HG02981 (cell line): ENCODE measurements around the gene MTO1.
"Not testable (repeated sequence)": the region's sequence is repeated elsewhere in the genome, so short reads cannot be mapped to it uniquely, and the experiment has no call there.

Experiments used
- ATAC-seq: cut with Tn5 transposase; IDR thresholded peaks from one replicate; pipeline ENCODE4 v1.9.1; 2021; ENCODE audit warnings: mild to moderate bottlenecking, moderate library complexity; ENCODE audit not compliant: unreplicated experiment

MTO1 gene

GRCh38 chr6:73523434-73524123 lies 62.0 kb downstream of the MTO1 start:
- peak; percentile 45 for ATAC-seq

- ATAC-seq: no peak
Measured at GRCh38 chr6:73525546-73526330, 64.2 kb downstream of the MTO1 start.

GRCh38 chr6:73528897-73529296 lies 67.4 kb downstream of the MTO1 start:
- ATAC-seq: no peak

GRCh38 chr6:73532293-73532692 lies 70.8 kb downstream of the MTO1 start:
- no peak for ATAC-seq

- no peak for ATAC-seq
Measured at GRCh38 chr6:73534628-73535027, 73.1 kb downstream of the MTO1 start.

- no peak for ATAC-seq
Measured at GRCh38 chr6:73537677-73538076, 76.1 kb downstream of the MTO1 start.

GRCh38 chr6:73538116-73538779 lies 76.7 kb downstream of the MTO1 start:
- ATAC-seq: no peak

- ATAC-seq: not testable (repeated sequence)
Measured at GRCh38 chr6:73542481-73542880, 80.9 kb downstream of the MTO1 start.

GRCh38 chr6:73542891-73543290 lies 81.4 kb downstream of the MTO1 start:
- ATAC-seq: no peak

GRCh38 chr6:73547036-73547435 lies 85.5 kb downstream of the MTO1 start:
- ATAC-seq: no peak

- no peak for ATAC-seq
Measured at GRCh38 chr6:73548458-73549446, 87.2 kb downstream of the MTO1 start.

GRCh38 chr6:73551115-73551514 lies 89.6 kb downstream of the MTO1 start:
- not testable (repeated sequence) for ATAC-seq

- not testable (repeated sequence) for ATAC-seq
Measured at GRCh38 chr6:73555380-73555949, 93.9 kb downstream of the MTO1 start.

- no peak for ATAC-seq
Measured at GRCh38 chr6:73556836-73557235, 95.3 kb downstream of the MTO1 start.
